ENCODE results near the gene CSAG3. TPM values are rescaled to one million over a fixed set of nuclear protein-coding genes. Genes with fewer than 3 reads are reported as not detected.
"Not testable (repeated sequence)": the region's sequence is repeated elsewhere in the genome, so short reads cannot be mapped to it uniquely, and the experiment has no call there.

The CSAG3 gene
- total and polyA plus RNA-seq, 2 of the 8 experiments (the other 6 are each of a cell fraction or from before 2014, with no cell fraction given), result 0.12 TPM; not detected in 1

DNA sequence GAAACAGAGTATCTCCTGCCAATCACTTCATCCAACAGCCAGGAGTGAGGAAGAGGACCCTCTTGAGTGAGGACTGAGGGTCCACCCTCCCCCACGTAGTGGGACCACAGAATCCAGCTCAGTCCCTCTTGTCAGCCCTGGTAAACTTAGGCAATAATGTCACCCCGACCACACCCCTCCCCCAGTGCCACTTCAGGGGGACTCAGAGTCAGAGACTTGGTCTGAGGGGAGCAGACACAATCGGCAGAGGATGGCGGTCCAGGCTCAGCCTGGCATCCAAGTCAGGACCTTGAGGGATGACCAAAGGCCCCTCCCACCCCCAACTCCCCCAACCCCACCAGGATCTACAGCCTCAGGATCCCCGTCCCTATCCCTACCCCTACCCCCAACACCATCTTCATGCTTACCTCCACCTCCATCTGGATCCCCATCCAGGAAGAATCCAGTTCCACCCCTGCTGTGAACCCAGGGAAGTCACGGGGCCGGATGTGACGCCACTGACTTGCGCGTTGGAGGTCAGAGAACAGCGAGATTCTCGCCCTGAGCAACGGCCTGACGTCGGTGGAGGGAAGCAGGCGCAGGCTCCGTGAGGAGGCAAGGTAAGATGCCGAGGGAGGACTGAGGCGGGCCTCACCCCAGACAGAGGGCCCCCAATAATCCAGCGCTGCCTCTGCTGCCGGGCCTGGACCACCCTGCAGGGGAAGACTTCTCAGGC is 25.6 kb upstream of the CSAG3 start, which contains the start of the genes CSAG1 and MAGEA12 (continued):
- no peak for TF ChIP-seq RFX5 (IDR thresholded peaks at IDR 0.05; ENCODE audit: borderline replicate concordance, low read depth, low read length)
- TF ChIP-seq KDM5A (IDR thresholded peaks at IDR 0.05; ENCODE audit: low read length), result no peak
- TF ChIP-seq EGR1 (IDR thresholded peaks at IDR 0.05; ENCODE audit: borderline replicate concordance, low read depth, low read length), result no peak
- no peak for TF ChIP-seq POU5F1 (IDR thresholded peaks at IDR 0.05; ENCODE audit: low read depth, low read length)

DNA sequence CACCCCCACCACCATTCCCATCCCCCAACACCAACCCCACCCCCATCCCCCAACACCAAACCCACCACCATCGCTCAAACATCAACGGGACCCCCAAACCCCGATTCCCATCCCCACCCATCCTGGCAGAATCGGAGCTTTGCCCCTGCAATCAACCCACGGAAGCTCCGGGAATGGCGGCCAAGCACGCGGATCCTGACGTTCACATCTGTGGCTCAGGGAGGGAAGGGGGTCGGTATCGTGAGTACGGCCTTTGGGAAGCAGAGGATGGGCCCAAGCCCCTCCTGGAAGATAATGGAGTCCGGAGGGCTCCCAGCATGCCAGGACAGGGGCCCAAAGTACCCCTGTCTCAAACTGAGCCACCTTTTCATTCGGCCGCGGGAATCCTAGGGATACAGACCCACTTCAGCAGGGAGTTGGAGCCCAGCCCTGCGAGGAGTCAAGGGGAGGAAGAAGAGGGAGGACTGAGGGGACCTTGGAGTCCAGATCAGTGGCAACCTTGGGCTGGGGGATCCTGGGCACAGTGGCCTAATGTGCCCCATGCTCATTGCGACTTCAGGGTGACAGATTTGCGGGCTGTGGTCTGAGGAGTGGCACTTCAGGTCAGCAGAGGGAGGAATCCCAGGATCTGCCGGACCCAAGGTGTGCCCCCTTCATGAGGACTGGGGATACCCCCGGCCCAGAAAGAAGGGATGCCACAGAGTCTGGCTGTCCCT is 24.7 kb upstream of the CSAG3 start:
- H3K18ac ChIP-seq (ENCODE audit: extremely low read depth, low read length); H4K5ac ChIP-seq (ENCODE audit: insufficient read length, low read depth, low read length); H3K79me1 ChIP-seq (ENCODE audit: low read depth, low read length); H3K23ac ChIP-seq (ENCODE audit: insufficient read length); H3K27me3 ChIP-seq (replicated peaks in 1 of 4; ENCODE audit: control insufficient read depth in 3 of 4, extremely low read depth in 1 of 4, insufficient read depth in 3 of 4, low read length in 3 of 4); H3K4me3 ChIP-seq (ENCODE audit: extremely low read depth in 1 of 4, insufficient read depth in 2 of 4, low read depth in 3 of 4, low read length in 4 of 4); FAIRE-seq; H3K4me1 ChIP-seq (replicated peaks in 1 of 4; ENCODE audit: control insufficient read depth in 3 of 4, insufficient read depth in 4 of 4, low read length in 3 of 4); H2BK120ac ChIP-seq (replicated peaks; ENCODE audit: low read depth, low read length); H2BK12ac ChIP-seq (ENCODE audit: low read depth, low read length); H3K56ac ChIP-seq (replicated peaks; ENCODE audit: insufficient read length, low read depth, low read length); H3K79me2 ChIP-seq (ENCODE audit: control insufficient read depth in 1 of 2, insufficient read depth in 2 of 2, low read length in 2 of 2); H4K8ac ChIP-seq (ENCODE audit: extremely low read depth, insufficient read depth, low read length); H3K27ac ChIP-seq (ENCODE audit: low read depth, low read length); H3K4ac ChIP-seq (replicated peaks; ENCODE audit: insufficient read length, low read depth, low read length); DNase-seq (ENCODE audit: low read depth in 1 of 2, low spot score in 2 of 2); H3K9me3 ChIP-seq (ENCODE audit: insufficient read depth in 2 of 2, low read depth in 1 of 2, low read length in 1 of 2); H2AFZ ChIP-seq (ENCODE audit: low read length); H2BK5ac ChIP-seq (ENCODE audit: low read depth, low read length); H3K14ac ChIP-seq (ENCODE audit: insufficient read length); H4K20me1 ChIP-seq (replicated peaks in 1 of 2; ENCODE audit: control insufficient read depth in 1 of 2, insufficient read depth in 2 of 2, low read length in 2 of 2); H3K36me3 ChIP-seq (ENCODE audit: control insufficient read depth in 2 of 4, insufficient read depth in 4 of 4, low read length in 3 of 4); H3K23me2 ChIP-seq (ENCODE audit: low read depth, low read length); POLR2A ChIA-PET (ENCODE audit: partially characterized antibody); CTCF ChIA-PET (ENCODE audit: partially characterized antibody); H3K9ac ChIP-seq (replicated peaks in 1 of 4; ENCODE audit: extremely low read depth in 1 of 4, low read depth in 3 of 4, low read length in 3 of 4); H2AK5ac ChIP-seq (ENCODE audit: low read depth, low read length); H4K91ac ChIP-seq (replicated peaks; ENCODE audit: insufficient read length, low read length); H2BK20ac ChIP-seq (ENCODE audit: low read length); H2BK15ac ChIP-seq (ENCODE audit: low read length); H3K4me2 ChIP-seq (ENCODE audit: insufficient read depth in 1 of 2, low read depth in 2 of 2, low read length in 2 of 2): not testable (repeated sequence)
- 80% methylated on average over 3 of the region's 22 CpGs; no CpG with 5 or more reads in 1 of the 2 experiments for WGBS, 2 experiments (ENCODE audit: extremely low coverage in 1 of 2, insufficient coverage in 1 of 2, insufficient read length in 1 of 2, insufficient replicate concordance in 2 of 2, low coverage in 1 of 2, low lambda C conversion rate in 2 of 2, missing lambda C conversion rate in 1 of 2)
